ENCODE results near the gene TSC1.

DNA sequence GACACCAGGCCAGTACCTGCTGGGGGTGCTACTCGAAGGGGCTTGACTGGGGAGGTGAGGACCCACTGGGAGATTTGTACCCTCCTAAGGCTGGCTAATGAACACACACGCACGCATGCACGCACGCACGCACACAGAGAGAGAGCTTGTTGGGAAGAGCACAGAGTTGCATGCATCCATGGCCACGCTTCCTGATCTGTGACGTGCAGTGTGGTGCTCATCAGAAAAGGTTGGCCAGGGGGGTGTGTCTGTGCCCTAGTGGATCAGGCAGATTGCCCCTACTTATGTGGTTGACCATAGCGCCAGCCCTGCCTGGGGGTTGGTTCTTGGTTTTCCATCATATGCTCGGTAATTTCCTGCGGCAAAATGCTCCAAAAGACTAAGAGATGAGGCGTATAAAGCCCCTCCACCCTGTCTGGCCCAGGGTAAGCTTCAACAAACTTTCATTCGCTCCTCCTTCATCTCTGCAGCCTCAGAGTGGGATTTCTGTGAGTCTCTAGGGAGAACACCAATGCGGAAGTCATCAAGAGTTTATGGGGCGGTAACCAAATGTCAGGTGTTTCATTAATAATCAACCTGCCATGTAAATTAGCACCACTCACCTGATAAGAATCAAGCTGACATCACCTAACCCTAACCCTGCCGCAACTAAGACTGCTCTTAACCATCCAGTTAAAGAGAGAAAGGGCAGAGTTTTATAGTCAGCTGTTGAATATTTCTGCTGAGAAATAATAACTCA lies 26.1 kb upstream of the TSC1 start:
- TF ChIP-seq POLR2A (IDR thresholded peaks at IDR 0.05): no peak
- TF ChIP-seq, protein P1, sequence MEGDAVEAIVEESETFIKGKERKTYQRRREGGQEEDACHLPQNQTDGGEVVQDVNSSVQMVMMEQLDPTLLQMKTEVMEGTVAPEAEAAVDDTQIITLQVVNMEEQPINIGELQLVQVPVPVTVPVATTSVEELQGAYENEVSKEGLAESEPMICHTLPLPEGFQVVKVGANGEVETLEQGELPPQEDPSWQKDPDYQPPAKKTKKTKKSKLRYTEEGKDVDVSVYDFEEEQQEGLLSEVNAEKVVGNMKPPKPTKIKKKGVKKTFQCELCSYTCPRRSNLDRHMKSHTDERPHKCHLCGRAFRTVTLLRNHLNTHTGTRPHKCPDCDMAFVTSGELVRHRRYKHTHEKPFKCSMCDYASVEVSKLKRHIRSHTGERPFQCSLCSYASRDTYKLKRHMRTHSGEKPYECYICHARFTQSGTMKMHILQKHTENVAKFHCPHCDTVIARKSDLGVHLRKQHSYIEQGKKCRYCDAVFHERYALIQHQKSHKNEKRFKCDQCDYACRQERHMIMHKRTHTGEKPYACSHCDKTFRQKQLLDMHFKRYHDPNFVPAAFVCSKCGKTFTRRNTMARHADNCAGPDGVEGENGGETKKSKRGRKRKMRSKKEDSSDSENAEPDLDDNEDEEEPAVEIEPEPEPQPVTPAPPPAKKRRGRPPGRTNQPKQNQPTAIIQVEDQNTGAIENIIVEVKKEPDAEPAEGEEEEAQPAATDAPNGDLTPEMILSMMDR (IDR thresholded peaks at IDR 0.05): no peak

Measured in prostate gland (tissue), 2 donors.